Muscle layer of colon (tissue), 2 donors: ENCODE data around the gene UCP3.

Experiments
- H3K27ac ChIP-seq: one replicate; pipeline ENCODE4 v1.7.0; 2013; ENCODE audit warnings: low read depth, mild to moderate bottlenecking, low read length, moderate library complexity
- H3K27me3 ChIP-seq, 2 donors: one replicate each; pipeline ENCODE4 v1.7.0; 2013; ENCODE audit warnings: low read length in 2 of 2, mild to moderate bottlenecking in 2 of 2; ENCODE audit not compliant: insufficient read depth in 2 of 2, control insufficient read depth in 1 of 2
- H3K36me3 ChIP-seq: one replicate; pipeline ENCODE4 v1.7.0; 2013; ENCODE audit warnings: mild to moderate bottlenecking, low read length; ENCODE audit not compliant: insufficient read depth
- H3K4me1 ChIP-seq: one replicate; pipeline ENCODE4 v1.7.0; 2013; ENCODE audit warnings: mild to moderate bottlenecking, low read length; ENCODE audit not compliant: insufficient read depth
- H3K4me3 ChIP-seq, 2 donors: one replicate each; pipeline ENCODE4 v1.7.0; 2013; ENCODE audit warnings: low read length in 2 of 2, low read depth in 1 of 2, mild to moderate bottlenecking in 1 of 2, moderate library complexity in 1 of 2
- H3K9ac ChIP-seq: one replicate; pipeline ENCODE4 v1.7.0; 2013; ENCODE audit warnings: low read length
- H3K9me3 ChIP-seq: one replicate; pipeline ENCODE4 v1.7.0; 2013; ENCODE audit warnings: mild to moderate bottlenecking, low read length
- donor health status: abdominal sarcoma.
- donor health status: Adenocarcinoma of cecum.

The UCP3 gene, protein sequence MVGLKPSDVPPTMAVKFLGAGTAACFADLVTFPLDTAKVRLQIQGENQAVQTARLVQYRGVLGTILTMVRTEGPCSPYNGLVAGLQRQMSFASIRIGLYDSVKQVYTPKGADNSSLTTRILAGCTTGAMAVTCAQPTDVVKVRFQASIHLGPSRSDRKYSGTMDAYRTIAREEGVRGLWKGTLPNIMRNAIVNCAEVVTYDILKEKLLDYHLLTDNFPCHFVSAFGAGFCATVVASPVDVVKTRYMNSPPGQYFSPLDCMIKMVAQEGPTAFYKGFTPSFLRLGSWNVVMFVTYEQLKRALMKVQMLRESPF

DNA sequence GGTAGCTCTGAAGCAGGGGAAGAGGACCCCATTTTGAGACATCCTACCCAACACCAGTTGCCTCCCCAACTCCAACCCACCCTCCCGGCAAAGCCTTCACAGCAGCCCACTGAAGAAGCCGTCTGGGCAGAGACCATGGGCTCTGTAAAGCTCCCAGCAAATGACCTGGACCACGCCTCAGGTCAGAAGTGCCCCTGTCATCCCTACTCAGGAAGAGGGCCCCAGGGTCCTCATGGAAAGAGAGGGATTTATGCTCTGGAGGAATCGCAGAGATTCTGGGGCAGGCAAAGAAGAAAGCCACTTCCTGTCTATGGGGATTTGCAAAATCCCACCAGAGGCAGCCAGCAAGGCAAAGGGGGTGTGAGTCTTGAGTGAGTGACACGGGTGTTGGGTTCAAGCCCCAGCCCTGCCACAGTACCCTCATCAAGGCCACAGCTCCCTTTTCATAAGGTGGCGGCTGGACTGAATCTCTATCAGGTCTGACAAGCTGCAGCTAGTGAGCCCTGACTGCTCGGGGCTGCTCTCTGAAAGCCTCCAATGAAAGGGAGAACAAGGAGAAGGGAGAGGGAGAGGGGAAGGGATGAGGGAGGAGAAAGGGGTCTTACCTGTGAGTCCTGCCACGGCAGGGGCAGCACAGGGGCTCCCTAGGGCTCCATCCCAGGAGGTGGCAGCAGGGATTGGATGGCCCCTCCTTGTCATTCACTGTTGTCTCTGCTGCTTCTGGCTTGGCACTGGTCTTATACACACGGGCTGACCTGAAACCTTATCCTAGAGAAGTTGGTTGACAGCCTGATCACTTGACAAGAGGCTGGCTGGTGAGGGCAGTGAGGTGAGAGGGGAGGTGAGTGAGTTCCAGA is at the start of gene UCP3:
Gene UCP3 (minus strand): TSS at position 713 of the 857 bp plus-strand sequence. CDS start 2,043 bp downstream, outside the sequence.
- Histone ChIP-seq H3K4me3 (no peak within 1 kb of the TSS), H3K9ac (no peak within 1 kb of the TSS), H3K9me3 (no peaks in the 10 kb centered on the region), H3K4me1 (no peaks in the 10 kb centered on the region), H3K27ac (no peak within 1 kb of the TSS), H3K27me3 (no peaks in the 10 kb centered on the region), H3K36me3 (no peaks in the 10 kb centered on the region)

DNA sequence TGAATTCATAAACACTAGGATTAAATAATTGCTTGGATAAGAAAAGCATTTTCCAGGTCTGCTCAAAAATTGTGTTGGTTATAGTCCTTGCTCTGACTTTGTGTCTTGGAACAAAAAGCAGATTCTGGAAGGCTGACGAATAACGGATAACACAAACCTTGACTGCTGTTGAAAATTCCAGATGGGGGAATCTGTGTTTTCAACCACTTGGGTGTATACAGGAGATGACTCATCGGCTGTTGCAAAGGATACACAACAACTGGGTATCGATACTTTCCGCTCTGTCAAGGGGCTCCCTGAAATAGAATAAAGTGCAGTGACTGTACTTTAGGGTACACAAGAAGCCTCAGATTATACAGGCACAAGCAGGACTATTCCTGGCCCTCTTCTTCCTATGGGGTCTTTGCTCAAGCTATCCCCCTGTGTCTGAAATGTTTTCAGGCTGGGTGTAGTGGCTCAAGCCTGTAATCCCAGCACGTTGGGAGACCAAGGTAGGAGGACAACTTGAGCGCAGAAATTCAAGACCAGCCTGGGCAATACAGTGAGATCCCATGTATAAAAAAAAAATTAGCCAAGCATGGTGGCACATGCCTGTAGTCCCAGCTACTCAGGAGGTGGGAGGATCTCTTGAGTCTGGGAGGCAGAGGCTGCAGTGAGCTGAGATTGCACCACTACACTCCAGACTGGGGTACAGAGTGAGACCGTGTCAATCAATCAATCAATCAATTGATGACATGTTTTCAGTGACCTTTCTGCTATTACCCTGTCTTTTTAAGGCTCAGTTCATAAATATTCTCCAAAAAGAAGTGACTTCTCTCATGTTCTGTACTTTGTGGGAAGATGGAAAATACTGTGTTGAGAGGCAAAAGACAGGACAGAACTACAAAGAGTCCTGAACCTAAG is 48.6 kb upstream of the UCP3 start:
- Histone ChIP-seq H3K27me3 (no peaks in the 10 kb centered on the region), H3K36me3 (peaks cover 11% of the 10 kb centered on the region), H3K4me3 (no peak overlapping the region), H3K27ac (no peak overlapping the region), H3K9me3 (no peaks in the 10 kb centered on the region), H3K4me1 (no peaks in the 10 kb centered on the region), H3K9ac (no peak overlapping the region)

DNA sequence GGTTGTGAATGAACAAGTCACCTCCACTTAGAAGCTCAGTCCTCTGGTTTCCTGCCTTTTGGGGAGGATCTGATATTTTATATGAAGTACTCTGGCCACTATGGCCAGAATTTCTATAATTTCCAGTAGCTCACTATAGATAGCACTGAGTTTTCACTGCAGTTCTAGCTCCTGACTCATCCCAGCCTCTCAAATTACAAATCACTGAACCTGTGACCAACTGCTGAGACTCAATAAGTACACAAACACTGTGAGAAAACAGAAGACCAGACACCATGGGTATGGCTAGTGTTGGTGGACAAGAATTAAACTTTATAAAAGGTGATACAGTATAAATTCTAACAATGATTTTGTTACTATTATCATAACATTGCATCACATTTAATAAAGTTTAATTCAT is 47.1 kb upstream of the UCP3 start:
- H3K4me1 ChIP-seq: no peaks in the 10 kb centered on the region
- H3K27ac ChIP-seq: no peak overlapping the region
- peaks cover 11% of the 10 kb centered on the region for H3K36me3 ChIP-seq
- no peaks in the 10 kb centered on the region for H3K27me3 ChIP-seq
- no peak overlapping the region for H3K4me3 ChIP-seq
- no peak overlapping the region for H3K9ac ChIP-seq
- H3K9me3 ChIP-seq: no peaks in the 10 kb centered on the region

DNA sequence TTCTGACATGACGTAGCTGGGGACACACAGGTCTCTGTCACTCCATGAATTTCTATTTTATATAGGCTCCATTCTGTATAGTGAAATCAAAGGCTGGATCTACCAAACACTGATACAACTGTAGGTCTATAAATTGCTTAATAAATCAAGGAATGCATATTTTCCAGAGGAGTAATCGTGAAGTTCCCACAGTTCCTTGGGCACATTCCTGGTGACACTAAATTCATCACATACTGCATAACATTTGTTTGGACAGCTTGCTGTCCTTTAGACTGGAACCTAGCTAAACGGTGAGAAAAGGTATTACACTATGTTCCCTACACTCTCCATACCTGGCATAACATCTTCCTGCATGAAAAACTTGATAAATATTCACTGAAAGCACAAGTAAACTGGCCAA is 41.6 kb upstream of the UCP3 start:
- H3K4me3 ChIP-seq: no peak overlapping the region
- no peak overlapping the region for H3K27ac ChIP-seq
- no peaks in the 10 kb centered on the region for H3K27me3 ChIP-seq
- no peak overlapping the region for H3K9ac ChIP-seq
- H3K9me3 ChIP-seq: no peaks in the 10 kb centered on the region
- H3K36me3 ChIP-seq: peaks cover 28% of the 10 kb centered on the region
- H3K4me1 ChIP-seq: no peaks in the 10 kb centered on the region

DNA sequence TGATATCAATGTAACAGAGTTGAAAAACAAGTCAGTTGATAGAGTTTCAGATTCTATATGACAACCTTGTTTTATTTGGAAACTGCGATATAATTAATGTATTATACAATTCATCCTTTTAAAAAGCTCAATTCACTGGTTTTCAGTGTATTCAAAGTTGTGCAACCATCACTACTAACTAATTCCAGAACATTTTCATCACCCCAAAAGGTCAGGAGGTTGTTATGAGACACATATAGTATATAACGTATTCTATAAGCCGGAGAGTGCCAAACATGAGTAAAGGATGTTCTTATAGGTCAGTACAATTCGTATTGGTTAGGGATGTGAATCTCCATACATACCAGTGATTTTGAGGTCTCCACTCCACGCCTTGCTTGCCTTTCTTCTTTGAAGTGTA is 40.1 kb upstream of the UCP3 start:
- no peak overlapping the region for H3K4me3 ChIP-seq
- H3K27me3 ChIP-seq: no peaks in the 10 kb centered on the region
- H3K9ac ChIP-seq: no peak overlapping the region
- H3K9me3 ChIP-seq: no peaks in the 10 kb centered on the region
- no peak overlapping the region for H3K27ac ChIP-seq
- H3K36me3 ChIP-seq: peaks cover 26% of the 10 kb centered on the region
- no peaks in the 10 kb centered on the region for H3K4me1 ChIP-seq

DNA sequence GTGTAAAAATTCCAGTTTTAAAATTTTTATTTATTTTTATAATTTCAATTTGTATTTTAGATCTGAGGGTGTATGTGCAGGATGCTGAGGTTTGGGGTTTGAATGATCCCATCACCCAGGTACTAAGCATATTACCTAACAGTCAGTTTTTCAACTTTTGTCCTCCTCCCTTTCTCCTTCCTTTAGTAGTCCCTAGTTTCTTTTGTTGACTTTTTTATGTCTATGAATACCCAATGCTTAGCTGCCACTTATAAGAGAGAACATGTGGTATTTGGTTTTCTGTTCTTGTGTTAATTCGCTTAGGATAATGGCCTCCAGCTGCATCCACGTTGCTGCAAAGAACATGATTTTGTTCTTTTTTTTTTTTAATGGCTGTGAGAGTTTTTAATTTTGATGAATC is 35.7 kb upstream of the UCP3 start:
- Histone ChIP-seq H3K9ac (no peak overlapping the region), H3K36me3 (peaks cover 34% of the 10 kb centered on the region), H3K27ac (no peak overlapping the region), H3K27me3 (no peaks in the 10 kb centered on the region), H3K4me1 (no peaks in the 10 kb centered on the region), H3K9me3 (no peaks in the 10 kb centered on the region), H3K4me3 (no peak overlapping the region)

DNA sequence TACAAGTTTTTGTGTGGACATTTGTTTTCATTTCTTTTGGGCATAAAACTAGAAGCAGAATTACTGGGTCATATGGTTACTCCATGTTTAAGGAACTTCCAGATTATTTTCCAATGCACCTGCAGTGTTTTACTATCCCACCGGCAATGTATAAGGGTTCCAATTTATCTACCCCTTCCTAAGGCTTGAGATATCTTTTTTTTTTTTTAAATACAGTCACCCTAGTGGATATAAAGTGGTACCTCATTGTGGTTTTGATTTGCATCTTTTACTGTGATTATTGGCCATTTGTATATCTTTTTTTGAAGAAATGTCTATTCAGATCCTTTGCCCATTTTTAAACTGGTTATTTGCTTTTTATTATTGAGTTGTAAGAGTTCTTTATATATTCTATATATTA is 34.6 kb upstream of the UCP3 start:
- Histone ChIP-seq H3K4me1 (no peaks in the 10 kb centered on the region), H3K27ac (no peak overlapping the region), H3K27me3 (no peaks in the 10 kb centered on the region), H3K4me3 (no peak overlapping the region), H3K36me3 (peaks cover 39% of the 10 kb centered on the region), H3K9me3 (no peaks in the 10 kb centered on the region), H3K9ac (no peak overlapping the region)

DNA sequence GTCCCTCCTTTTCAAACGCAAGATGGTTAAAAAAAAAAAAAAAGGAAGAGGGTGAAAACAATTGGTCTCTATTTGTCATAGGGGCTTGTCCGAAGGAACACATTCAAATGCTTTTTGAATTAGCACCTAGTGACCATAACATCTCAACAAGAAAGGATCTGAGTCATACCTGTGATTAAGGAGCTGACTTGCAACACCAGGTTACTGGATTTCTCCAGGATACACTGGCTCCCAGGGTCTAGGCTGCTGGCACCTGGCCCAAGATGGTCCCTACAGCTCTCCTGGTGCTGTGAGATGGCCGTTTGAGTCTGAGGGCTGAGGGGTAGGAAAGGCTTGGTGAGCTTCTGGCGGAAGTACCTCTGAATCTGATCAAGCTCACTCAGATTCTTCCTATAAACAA is 28.4 kb upstream of the UCP3 start:
- Histone ChIP-seq H3K9me3 (no peaks in the 10 kb centered on the region), H3K27ac (no peak overlapping the region), H3K27me3 (no peaks in the 10 kb centered on the region), H3K36me3 (peaks cover 67% of the 10 kb centered on the region), H3K9ac (no peak overlapping the region), H3K4me1 (no peaks in the 10 kb centered on the region), H3K4me3 (no peak overlapping the region)

DNA sequence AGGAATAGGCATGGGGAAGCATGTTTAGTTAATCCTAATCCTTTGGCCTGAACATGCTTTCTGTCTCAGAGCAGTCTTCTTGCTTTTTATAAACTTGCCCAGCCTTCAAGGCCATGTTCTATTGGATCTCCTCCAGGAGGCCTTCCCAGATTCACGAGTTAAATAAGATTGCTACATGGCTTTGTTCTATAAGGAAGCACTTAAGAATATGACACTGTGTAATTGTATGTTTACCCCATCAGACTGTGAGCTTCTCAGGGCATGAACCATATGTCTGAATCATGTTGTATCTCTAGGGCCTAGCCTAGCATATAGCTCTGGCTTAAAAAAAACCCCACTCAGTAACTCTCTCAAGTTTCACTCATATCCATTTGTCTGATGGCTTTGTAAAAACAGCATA is 26.4 kb upstream of the UCP3 start:
- Histone ChIP-seq H3K27me3 (no peaks in the 10 kb centered on the region), H3K36me3 (peaks cover 61% of the 10 kb centered on the region), H3K4me3 (no peak overlapping the region), H3K4me1 (no peaks in the 10 kb centered on the region), H3K9me3 (no peaks in the 10 kb centered on the region), H3K9ac (no peak overlapping the region), H3K27ac (no peak overlapping the region)

DNA sequence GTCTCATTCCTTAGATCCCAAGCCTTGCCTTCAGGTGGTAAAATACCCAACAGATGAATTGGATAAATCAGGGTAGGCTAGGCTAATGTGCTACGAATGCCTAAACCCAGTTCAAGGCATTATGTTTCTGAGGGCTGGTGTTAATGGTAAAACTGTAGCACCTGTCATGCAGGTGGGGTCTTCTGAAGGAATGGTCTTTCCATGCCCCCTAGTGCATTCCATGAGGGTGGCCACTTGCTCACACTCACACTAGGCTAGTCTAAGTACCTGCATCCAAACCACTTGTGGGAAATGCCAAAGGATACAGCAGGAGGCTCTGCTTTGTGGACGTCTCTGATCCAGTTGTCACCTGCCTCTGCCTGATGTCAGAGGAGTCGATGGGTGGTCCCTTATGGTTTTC is 24.2 kb upstream of the UCP3 start:
- Histone ChIP-seq H3K36me3 (peaks cover 51% of the 10 kb centered on the region), H3K9ac (no peak overlapping the region), H3K4me3 (no peak overlapping the region), H3K27me3 (no peaks in the 10 kb centered on the region), H3K27ac (no peak overlapping the region), H3K9me3 (no peaks in the 10 kb centered on the region), H3K4me1 (no peaks in the 10 kb centered on the region)
